H9 (cell line): ENCODE measurements around the gene ZNF609. TPM values are rescaled to one million over a fixed set of nuclear protein-coding genes. Genes with fewer than 3 reads are reported as not detected.

Experiments used
- DNase-seq: peaks from one replicate; pipeline ENCODE4 v3.0.0-alpha.2; 2017
- H2AFZ ChIP-seq: one replicate; pipeline ENCODE4 v1.6.1; 2013; ENCODE audit warnings: mild to moderate bottlenecking, low read length, control low read depth, moderate library complexity
- H2AK5ac ChIP-seq: 2 replicates; pipeline ENCODE4 v1.6.1; 2013; ENCODE audit warnings: low read length, control low read depth, mixed read lengths; ENCODE audit not compliant: insufficient read length
- H2BK120ac ChIP-seq: one replicate; pipeline ENCODE4 v1.6.1; 2013; ENCODE audit warnings: low read depth, mild to moderate bottlenecking, low read length, control low read depth, inconsistent platforms; ENCODE audit not compliant: poor library complexity, severe bottlenecking
- H2BK12ac ChIP-seq: 2 replicates; pipeline ENCODE4 v1.6.1; 2013; ENCODE audit warnings: low read length, control low read depth, mixed read lengths, low read depth; ENCODE audit not compliant: insufficient read length
- H2BK15ac ChIP-seq: 2 replicates; pipeline ENCODE4 v1.6.1; 2013; ENCODE audit warnings: low read depth, low read length, control low read depth
- H2BK20ac ChIP-seq: one replicate; pipeline ENCODE4 v1.6.1; 2013; ENCODE audit warnings: low read depth, mild to moderate bottlenecking, low read length, control low read depth, inconsistent platforms; ENCODE audit not compliant: poor library complexity, severe bottlenecking
- H2BK5ac ChIP-seq: 2 replicates; pipeline ENCODE4 v1.6.1; 2013; ENCODE audit warnings: low read length, control low read depth, mixed read lengths; ENCODE audit not compliant: insufficient read length
- H3K14ac ChIP-seq: 2 replicates; pipeline ENCODE4 v1.6.1; 2013; ENCODE audit warnings: low read length, control low read depth; ENCODE audit not compliant: insufficient read depth
- H3K18ac ChIP-seq: 2 replicates; pipeline ENCODE4 v1.6.1; 2013; ENCODE audit warnings: low read depth, mild to moderate bottlenecking, mixed read lengths, low read length, control low read depth; ENCODE audit not compliant: insufficient read length
- H3K23ac ChIP-seq: 2 replicates; pipeline ENCODE4 v1.6.1; 2013; ENCODE audit warnings: low read length, control low read depth, mixed read lengths, low read depth; ENCODE audit not compliant: insufficient read length
- H3K23me2 ChIP-seq: 2 replicates; pipeline ENCODE4 v1.6.1; 2013; ENCODE audit warnings: low read depth, mild to moderate bottlenecking, mixed read lengths, low read length, control low read depth; ENCODE audit not compliant: insufficient read length, poor library complexity, severe bottlenecking
- H3K27ac ChIP-seq: 2 replicates; pipeline ENCODE4 v1.5.1; 2013; ENCODE audit warnings: low read length, control low read depth, mixed read lengths, low read depth; ENCODE audit not compliant: insufficient read length
- H3K27me3 ChIP-seq: 2 replicates; pipeline ENCODE4 v1.6.1; 2013; ENCODE audit warnings: low read length, control low read depth, inconsistent platforms; ENCODE audit not compliant: insufficient read depth
- H3K4ac ChIP-seq: 2 replicates; pipeline ENCODE4 v1.6.1; 2013; ENCODE audit warnings: low read depth, mild to moderate bottlenecking, control low read depth, inconsistent platforms, low read length, moderate library complexity
- H3K4me1 ChIP-seq: 2 replicates; pipeline ENCODE4 v1.6.1; 2013; ENCODE audit warnings: low read length, control low read depth, inconsistent platforms; ENCODE audit not compliant: insufficient read depth
- H3K4me2 ChIP-seq: 2 replicates; pipeline ENCODE4 v1.6.1; 2013; ENCODE audit warnings: low read length, control low read depth, mixed read lengths; ENCODE audit not compliant: insufficient read length, insufficient read depth
- H3K56ac ChIP-seq: 2 replicates; pipeline ENCODE4 v1.6.1; 2013; ENCODE audit warnings: low read depth, mild to moderate bottlenecking, mixed read lengths, low read length, control low read depth; ENCODE audit not compliant: insufficient read length
- H3K79me1 ChIP-seq: 2 replicates; pipeline ENCODE4 v1.6.1; 2013; ENCODE audit warnings: low read depth, mild to moderate bottlenecking, moderate library complexity, low read length, control low read depth, inconsistent platforms; ENCODE audit not compliant: insufficient read depth, poor library complexity, severe bottlenecking
- H3K79me2 ChIP-seq: 2 replicates; pipeline ENCODE4 v1.6.1; 2013; ENCODE audit warnings: low read length, control low read depth, inconsistent platforms; ENCODE audit not compliant: insufficient read depth
- H3K9ac ChIP-seq: 2 replicates; pipeline ENCODE4 v1.6.1; 2013; ENCODE audit warnings: low read length, control low read depth, mixed read lengths; ENCODE audit not compliant: insufficient read length; ENCODE audit errors: extremely low read depth
- H3K9me3 ChIP-seq: one replicate; pipeline ENCODE4 v1.6.1; 2013; ENCODE audit warnings: low read depth, low read length, inconsistent platforms; ENCODE audit not compliant: control insufficient read depth
- H3T11ph ChIP-seq: one replicate; pipeline ENCODE4 v1.6.1; 2013; ENCODE audit warnings: mild to moderate bottlenecking, low read length, control low read depth, inconsistent platforms
- H4K20me1 ChIP-seq: one replicate; pipeline ENCODE4 v1.6.1; 2013; ENCODE audit not compliant: control insufficient read depth, insufficient read length, insufficient read depth
- H4K5ac ChIP-seq: 2 replicates; pipeline ENCODE4 v1.6.1; 2013; ENCODE audit warnings: low read depth, mild to moderate bottlenecking, mixed read lengths, low read length, control low read depth; ENCODE audit not compliant: insufficient read length
- H4K8ac ChIP-seq: replicated peaks from 2 replicates; pipeline ENCODE4 v1.6.1; 2013; ENCODE audit warnings: low read length, control low read depth, mixed read lengths, low read depth; ENCODE audit not compliant: insufficient read length
- H4K91ac ChIP-seq: 2 replicates; pipeline ENCODE4 v1.6.1; 2013; ENCODE audit warnings: low read depth, mild to moderate bottlenecking, moderate library complexity, mixed read lengths, low read length, control low read depth; ENCODE audit not compliant: insufficient read length
- H3K27ac Mint-ChIP-seq, 3 experiments: 2 replicates in 2 of 3; 3 replicates in 1 of 3; pipeline ENCODE4 v1.8.0; 2020 to 2021; ENCODE audit warnings: mixed read lengths in 3 of 3, mild to moderate bottlenecking in 1 of 3, moderate library complexity in 1 of 3
- H3K27me3 Mint-ChIP-seq: 2 replicates; pipeline ENCODE4 v1.8.0; 2021; ENCODE audit warnings: low read depth, mild to moderate bottlenecking, moderate library complexity, mixed read lengths
- H3K36me3 Mint-ChIP-seq, 3 experiments: 2 replicates in 2 of 3; 3 replicates in 1 of 3; pipeline ENCODE4 v1.8.0; 2020 to 2021; ENCODE audit warnings: low read depth in 3 of 3, mixed read lengths in 3 of 3; ENCODE audit not compliant: insufficient read depth in 1 of 3
- H3K4me1 Mint-ChIP-seq, 2 experiments: 2 replicates each; pipeline ENCODE4 v1.8.0; 2020; ENCODE audit warnings: mixed read lengths in 2 of 2
- H3K4me3 Mint-ChIP-seq, 2 experiments: 2 replicates in 1 of 2; 3 replicates in 1 of 2; pipeline ENCODE4 v1.8.0; 2020 to 2021; ENCODE audit warnings: mild to moderate bottlenecking in 2 of 2, mixed read lengths in 2 of 2, moderate library complexity in 1 of 2
- H3K9me3 Mint-ChIP-seq, 2 experiments: 2 replicates in 1 of 2; 3 replicates in 1 of 2; pipeline ENCODE4 v1.8.0; 2020; ENCODE audit warnings: mild to moderate bottlenecking in 2 of 2, mixed read lengths in 2 of 2, moderate library complexity in 1 of 2
- CTCF ChIP-seq: fragments of 200-600 bp; sonication (generic); conservative IDR thresholded peaks from 3 replicates; pipeline ENCODE4 v1.8.0; 2021; ENCODE audit warnings: antibody characterized with exemption, mild to moderate bottlenecking
- WGBS: extraction: QIAGEN DNeasy Blood & Tissue Kit; methylation state at CpG from one replicate; pipeline ENCODE4 v1.1.7; 2013; ENCODE audit warnings: missing lambda C conversion rate, low lambda C conversion rate, mixed read lengths; ENCODE audit not compliant: insufficient read length; ENCODE audit errors: extremely low coverage; 5-methylcytosine and 5-hydroxymethylcytosine counted together
- total RNA-seq: library from RNA; stranded (reverse); gene quantifications from 2 replicates; pipeline ENCODE4 v1.2.1, GENCODE V29; 2021

Gene ZNF609
- total RNA-seq, 1 experiment from 2014 or later, result 45.3 TPM

- Histone ChIP-seq H3K14ac (no peak overlapping the region), H3K23me2 (no peaks in the 10 kb centered on the region), H4K91ac (no peak overlapping the region), H2BK5ac (no peak overlapping the region), H3K56ac (no peak overlapping the region), H3T11ph (no peak overlapping the region), H3K9me3 (no peaks in the 10 kb centered on the region), H2AK5ac (no peak overlapping the region), H3K23ac (no peak overlapping the region), H2BK12ac (no peak overlapping the region), H4K20me1 (no peaks in the 10 kb centered on the region), H3K4ac (no peak overlapping the region), H3K27me3 (no peaks in the 10 kb centered on the region), H3K79me1 (peaks cover 6% of the 10 kb centered on the region), H2BK120ac (no peak overlapping the region), H3K79me2 (peaks cover 4% of the 10 kb centered on the region; the same call in 1 of the 2 replicates), H3K9ac (no peak overlapping the region), H3K4me1 (peaks cover 2% of the 10 kb centered on the region; the same call in 1 of the 2 replicates), H3K27ac (no peak overlapping the region), H2BK15ac (no peak overlapping the region), H4K5ac (no peak overlapping the region), H4K8ac (no peak overlapping the region), H3K4me2 (no peak overlapping the region), H3K18ac (no peak overlapping the region), H2BK20ac (no peak overlapping the region), H2AFZ (no peak overlapping the region)
- Mint-ChIP-seq H3K4me3 (no peak overlapping the region), H3K4me1 (peaks cover 37 to 48% of the 10 kb centered on the region in 2 experiments), H3K27me3 (no peaks in the 10 kb centered on the region), H3K36me3 (no peaks in the 10 kb centered on the region), H3K27ac (peak overlapping the region in 2 of 3 experiments; percentile 12 to 66; a peak in 4 of 7 replicates), H3K9me3 (no peaks in the 10 kb centered on the region)
- no peak for DNase-seq
- no CpG with 5 or more reads among the region's 2 CpGs for WGBS
- TF ChIP-seq CTCF, result no peak
Observed at GRCh38 chr15:64599716-64600115, 139.3 kb downstream of the ZNF609 start.
